CD4-positive, CD25-positive, alpha-beta regulatory T cell (primary cell): Measurements from ENCODE around the gene DUSP8. TPM values are rescaled to one million over a fixed set of nuclear protein-coding genes. Genes with fewer than 3 reads are reported as not detected.
"Not testable (repeated sequence)": the region's sequence is repeated elsewhere in the genome, so short reads cannot be mapped to it uniquely, and the experiment has no call there.

Experiments
- ATAC-seq, 2 donors: fragments of 150-1000 bp; cut with Tn5 transposase; one replicate each; pipeline ENCODE4 v1.10.0; 2021; ENCODE audit warnings: low read depth in 2 of 2, moderate number of reproducible peaks in 2 of 2, moderate library complexity in 1 of 2
- DNase-seq, 3 donors: peaks; one replicate each; pipeline versions ENCODE4 v3.0.0 to v3.0.0-alpha.2; 2012 to 2022; ENCODE audit warnings: mixed read lengths in 1 of 3
- H3K27ac ChIP-seq: one replicate; pipeline ENCODE4 v1.7.0; 2013; ENCODE audit warnings: mild to moderate bottlenecking, low read length; ENCODE audit not compliant: insufficient read depth, poor library complexity, severe bottlenecking
- H3K27me3 ChIP-seq: one replicate; pipeline ENCODE4 v1.7.0; 2013; ENCODE audit warnings: low read length; ENCODE audit not compliant: control insufficient read depth, insufficient read depth
- H3K36me3 ChIP-seq: one replicate; pipeline ENCODE4 v1.7.0; 2013; ENCODE audit warnings: mild to moderate bottlenecking, low read length, moderate library complexity; ENCODE audit not compliant: control insufficient read depth, insufficient read depth
- H3K4me1 ChIP-seq: 2 replicates; pipeline ENCODE4 v1.7.0; 2013; ENCODE audit warnings: mild to moderate bottlenecking, low read length; ENCODE audit not compliant: insufficient read depth, control insufficient read depth, poor library complexity, severe bottlenecking
- H3K4me3 ChIP-seq: one replicate; pipeline ENCODE4 v1.7.0; 2013; ENCODE audit warnings: low read depth, mild to moderate bottlenecking, low read length, moderate library complexity
- H3K9me3 ChIP-seq, 2 experiments: 1 replicate in 1 of 2; 2 replicates in 1 of 2; pipeline ENCODE4 v1.7.0; 2013; ENCODE audit warnings: low read length in 2 of 2, mild to moderate bottlenecking in 1 of 2, moderate library complexity in 1 of 2; ENCODE audit not compliant: control insufficient read depth in 2 of 2
- H3K27ac Mint-ChIP-seq, 3 donors: one replicate each; pipeline ENCODE4 v1.8.0; 2020 to 2022; ENCODE audit warnings: mild to moderate bottlenecking in 3 of 3, mixed read lengths in 3 of 3, moderate library complexity in 2 of 3
- H3K27me3 Mint-ChIP-seq: one replicate; pipeline ENCODE4 v1.8.0; 2022; ENCODE audit warnings: mild to moderate bottlenecking, mixed read lengths
- H3K36me3 Mint-ChIP-seq: one replicate; pipeline ENCODE4 v1.8.0; 2020; ENCODE audit warnings: mixed read lengths
- H3K4me1 Mint-ChIP-seq, 4 donors: one replicate each; pipeline ENCODE4 v1.8.0; 2020 to 2022; ENCODE audit warnings: mixed read lengths in 4 of 4, mild to moderate bottlenecking in 1 of 4
- H3K4me3 Mint-ChIP-seq, 4 donors: one replicate each; pipeline ENCODE4 v1.8.0; 2020 to 2022; ENCODE audit warnings: mild to moderate bottlenecking in 4 of 4, mixed read lengths in 4 of 4, moderate library complexity in 3 of 4
- H3K9me3 Mint-ChIP-seq, 7 donors: one replicate each; pipeline ENCODE4 v1.8.0; 2020 to 2022; ENCODE audit warnings: mixed read lengths in 7 of 7, mild to moderate bottlenecking in 3 of 7, moderate library complexity in 2 of 7
- polyA plus RNA-seq, 4 donors: library from polyadenylated mRNA; unstranded; fragments of 300-500 nt; fragmentation: Illumina TruSeq; gene quantifications; one replicate each; pipeline ENCODE4 v1.2.3, GENCODE V29; 2021
- total RNA-seq: library from RNA; stranded (reverse); gene quantifications from one replicate; pipeline ENCODE4 v1.2.3, GENCODE V29; 2022

The DUSP8 gene
- total and polyA plus RNA-seq, 5 donors from 2014 or later = 0.05 to 71.7 (median 0.08) TPM

DNA sequence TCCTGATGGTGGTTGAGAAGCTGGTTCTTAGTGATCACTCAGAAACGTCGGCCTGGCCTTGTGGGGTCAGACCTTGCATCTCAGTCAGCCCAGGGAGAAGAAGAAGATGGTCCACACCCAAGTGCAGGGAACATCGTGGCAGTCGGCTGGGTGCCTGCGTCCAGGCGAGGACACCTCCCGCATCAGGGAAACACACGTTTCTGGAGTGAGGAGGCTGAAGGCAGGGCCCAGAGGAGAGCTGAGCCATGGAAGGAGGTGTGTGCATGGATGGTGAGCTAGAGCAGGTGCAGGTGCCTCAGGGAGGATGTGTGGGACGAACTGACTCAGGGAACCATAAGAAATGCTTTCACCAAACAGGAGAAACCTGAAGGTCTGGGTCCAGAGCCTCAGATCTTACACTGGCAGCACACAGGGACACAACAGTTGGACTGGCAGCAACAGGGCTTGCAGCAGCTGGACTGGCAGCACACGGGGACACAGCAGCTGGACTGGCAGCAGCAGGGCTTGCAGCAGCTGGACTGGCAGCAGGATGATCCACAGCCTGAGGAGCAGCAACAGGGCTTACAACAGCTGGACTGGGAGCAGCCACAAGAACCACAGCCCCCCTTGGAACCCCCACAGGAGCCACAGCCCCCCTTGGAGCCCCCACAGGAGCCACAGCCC, 25.4 kb upstream of the DUSP8 start:
- Histone ChIP-seq H3K4me1 (no peaks in the 10 kb centered on the region), H3K4me3 (no peak overlapping the region), H3K27ac (no peak overlapping the region), H3K9me3 (no peaks in the 10 kb centered on the region), H3K27me3 (peaks cover 8% of the 10 kb centered on the region), H3K36me3 (no peaks in the 10 kb centered on the region)
- Mint-ChIP-seq H3K4me1 (peaks cover 0 to 28% (median 5%) of the 10 kb centered on the region in 4 donors), H3K4me3 (no peak overlapping the region), H3K27me3 (peaks cover 25% of the 10 kb centered on the region), H3K36me3 (peaks cover 3% of the 10 kb centered on the region), H3K27ac (no peak overlapping the region), H3K9me3 (peaks cover 0 to 3% (median 0%) of the 10 kb centered on the region in 7 donors)
- no peak for DNase-seq
- no peak for ATAC-seq

DNA sequence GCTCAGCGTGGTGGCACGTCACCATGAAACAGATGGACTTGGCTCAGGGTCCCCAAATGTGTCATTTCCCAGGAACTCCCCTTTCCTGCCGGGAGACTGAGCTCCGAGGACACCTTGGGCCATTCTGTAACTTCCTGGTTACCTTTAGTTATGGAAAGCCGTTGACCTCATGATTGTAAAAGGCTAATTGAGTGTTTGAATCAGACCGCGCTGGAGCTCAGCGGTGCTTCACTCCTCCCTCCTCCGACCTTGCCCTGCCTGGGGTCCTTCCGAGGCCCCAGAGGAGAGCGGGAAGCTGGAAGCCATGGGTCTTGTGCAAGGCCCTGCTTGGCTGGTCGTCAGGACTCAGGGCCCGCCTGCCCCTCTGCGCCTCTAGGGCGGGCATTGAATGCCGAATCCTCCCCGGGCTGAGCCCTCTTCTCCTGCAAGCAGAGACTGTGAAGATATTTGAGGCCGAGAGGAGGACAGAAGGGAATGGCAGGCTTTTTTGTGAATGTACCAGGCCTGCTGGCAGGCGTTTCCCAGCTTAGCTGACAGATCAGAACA, 24.6 kb upstream of the DUSP8 start:
- ATAC-seq, H3K36me3 Mint-ChIP-seq, H3K4me3 ChIP-seq, H3K9me3 ChIP-seq, H3K36me3 ChIP-seq, H3K27me3 ChIP-seq, H3K9me3 Mint-ChIP-seq, H3K4me3 Mint-ChIP-seq, H3K27ac Mint-ChIP-seq, H3K27ac ChIP-seq, DNase-seq, H3K4me1 ChIP-seq: not testable (repeated sequence)
- H3K27me3 Mint-ChIP-seq = peaks cover 31% of the 10 kb centered on the region
- peaks cover 0 to 29% (median 5%) of the 10 kb centered on the region in 4 donors for H3K4me1 Mint-ChIP-seq

DNA sequence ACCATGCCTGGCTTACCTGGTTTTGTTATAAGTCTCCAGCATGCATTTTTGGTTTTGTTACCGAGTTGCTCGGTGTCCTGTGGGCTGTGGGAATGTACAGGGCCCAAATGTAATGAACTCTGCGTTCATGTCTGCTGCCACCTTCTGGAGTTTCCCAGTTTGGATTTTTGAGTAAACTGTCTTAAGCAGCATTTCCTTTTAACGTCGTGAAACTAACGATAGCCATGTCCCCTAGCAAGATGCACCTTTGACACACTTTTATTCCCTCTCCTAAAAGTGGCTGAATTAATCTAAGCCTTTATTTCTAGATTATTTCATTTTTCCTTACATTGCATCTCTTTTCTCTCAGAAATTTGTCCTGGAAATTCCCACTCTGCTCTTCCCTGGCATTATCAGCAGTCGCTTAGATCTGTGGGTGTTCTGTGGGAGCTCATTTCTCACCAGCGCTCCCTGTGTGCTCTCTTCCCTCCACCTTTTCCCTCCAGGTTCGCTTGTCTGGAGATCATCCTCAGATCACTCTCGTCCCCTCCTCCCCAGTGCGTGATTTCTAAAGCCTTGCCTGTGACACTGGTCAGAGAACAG, 24.0 kb upstream of the DUSP8 start:
- H3K27ac ChIP-seq, H3K27me3 ChIP-seq, H3K4me3 Mint-ChIP-seq, H3K4me3 ChIP-seq, H3K9me3 Mint-ChIP-seq, H3K36me3 Mint-ChIP-seq, H3K36me3 ChIP-seq, H3K4me1 ChIP-seq, ATAC-seq, H3K9me3 ChIP-seq, DNase-seq: not testable (repeated sequence)
- peaks cover 0 to 29% (median 5%) of the 10 kb centered on the region in 4 donors for H3K4me1 Mint-ChIP-seq
- peak overlapping the region in 1 of 3 donors; percentile 55 for H3K27ac Mint-ChIP-seq
- H3K27me3 Mint-ChIP-seq = peaks cover 29% of the 10 kb centered on the region

DNA sequence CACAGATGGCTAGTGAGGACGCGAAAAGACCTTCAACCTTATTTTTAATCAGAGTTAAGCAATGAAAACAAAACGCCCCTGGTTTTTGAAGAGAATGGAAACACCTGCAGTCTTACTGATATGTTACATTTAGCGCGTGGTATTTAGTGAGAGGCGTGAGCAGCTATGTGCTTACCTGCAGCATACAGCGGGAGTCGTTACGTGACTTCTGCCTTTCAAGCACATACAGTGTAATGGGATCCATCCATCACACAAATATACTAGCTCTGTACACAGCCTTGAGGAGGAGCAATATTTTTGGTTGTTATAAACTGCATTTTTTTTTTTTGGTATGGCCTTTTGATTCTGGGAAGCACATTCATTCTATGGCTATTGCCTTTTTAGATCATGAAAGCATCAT, 20.6 kb upstream of the DUSP8 start:
- H3K36me3 Mint-ChIP-seq = peaks cover 3% of the 10 kb centered on the region
- peaks cover 6 to 46% (median 13%) of the 10 kb centered on the region in 4 donors for H3K4me1 Mint-ChIP-seq
- H3K27me3 Mint-ChIP-seq = peaks cover 35% of the 10 kb centered on the region

DNA sequence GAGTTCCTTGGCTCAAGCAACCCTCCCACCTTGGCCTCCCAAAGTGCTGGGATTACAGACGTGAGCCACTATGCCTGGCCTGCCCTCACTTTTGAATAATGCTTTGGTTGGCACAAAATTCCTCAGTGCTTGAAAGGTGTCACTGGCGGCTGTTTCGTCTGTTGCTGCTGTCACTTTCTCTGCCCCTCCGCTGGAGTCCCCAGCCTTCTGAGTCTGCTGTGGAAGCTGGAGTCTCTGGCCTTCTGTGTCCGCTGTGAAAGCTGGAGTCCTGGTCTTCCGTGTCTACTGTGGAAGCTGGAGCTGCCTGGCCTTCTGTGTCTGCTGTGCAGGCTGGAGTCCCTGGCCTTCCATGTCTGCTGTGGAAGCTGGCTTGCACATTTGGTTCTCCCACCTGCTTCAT, 17.9 kb upstream of the DUSP8 start:
- Histone ChIP-seq H3K27ac (peak overlapping the region; percentile 5), H3K27me3 (no peaks in the 10 kb centered on the region), H3K4me1 (peaks cover 24% of the 10 kb centered on the region), H3K4me3 (no peak overlapping the region), H3K9me3 (no peaks in the 10 kb centered on the region), H3K36me3 (no peaks in the 10 kb centered on the region)
- Mint-ChIP-seq H3K27ac (peak overlapping the region in 1 of 3 donors; percentile 15), H3K4me3 (peak overlapping the region in 2 of 4 donors; percentile 52 to 54), H3K36me3 (peaks cover 3% of the 10 kb centered on the region), H3K4me1 (peaks cover 6 to 45% (median 14%) of the 10 kb centered on the region in 4 donors), H3K27me3 (peaks cover 22% of the 10 kb centered on the region), H3K9me3 (peaks cover 0 to 5% (median 0%) of the 10 kb centered on the region in 7 donors)
- ATAC-seq (no peak), DNase-seq (no peak)

More for the DNA sequence above, 20.6 kb upstream of the DUSP8 start:
- DNase-seq (no peak), ATAC-seq (no peak)
- peaks cover 21% of the 10 kb centered on the region for H3K4me1 ChIP-seq
- no peak overlapping the region for H3K4me3 ChIP-seq
- Mint-ChIP-seq H3K4me3 (no peak overlapping the region), H3K27ac (no peak overlapping the region), H3K9me3 (peaks cover 0 to 5% (median 0%) of the 10 kb centered on the region in 7 donors)
- H3K9me3 ChIP-seq = no peaks in the 10 kb centered on the region
- H3K27me3 ChIP-seq = no peaks in the 10 kb centered on the region
- no peaks in the 10 kb centered on the region for H3K36me3 ChIP-seq
- no peak overlapping the region for H3K27ac ChIP-seq

DNA sequence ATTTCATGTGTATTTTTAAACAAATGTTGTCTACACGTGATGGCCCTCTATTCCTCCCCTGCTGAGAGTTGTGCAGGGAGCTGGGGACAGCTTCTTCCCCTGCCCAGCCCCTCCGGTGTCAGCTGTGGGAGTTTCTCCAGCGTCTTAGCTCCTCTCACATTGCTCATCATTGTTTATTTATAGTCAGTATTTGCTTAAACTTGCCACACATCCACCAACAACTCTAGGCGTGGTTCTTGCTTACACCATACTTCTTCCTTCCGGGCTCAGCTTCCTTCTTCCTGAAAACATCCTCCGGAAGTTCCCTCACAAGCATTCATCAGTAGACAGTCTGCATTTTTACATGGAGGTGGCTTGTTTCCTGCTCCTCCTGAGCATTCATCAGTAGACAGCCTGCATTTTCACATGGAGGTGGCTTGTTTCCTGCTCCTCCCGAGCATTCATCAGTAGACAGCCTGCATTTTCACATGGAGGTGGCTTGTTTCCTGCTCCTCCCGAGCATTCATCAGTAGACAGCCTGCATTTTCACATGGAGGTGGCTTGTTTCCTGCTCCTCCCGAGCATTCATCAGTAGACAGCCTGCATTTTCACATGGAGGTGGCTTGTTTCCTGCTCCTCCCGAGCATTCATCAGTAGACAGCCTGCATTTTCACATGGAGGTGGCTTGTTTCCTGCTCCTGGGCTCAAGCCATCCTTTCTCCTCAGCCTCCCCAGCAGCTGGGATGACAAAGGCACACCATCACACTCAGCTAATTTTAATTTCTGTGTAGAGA, 17.3 kb upstream of the DUSP8 start:
- Mint-ChIP-seq H3K27me3 (peaks cover 18% of the 10 kb centered on the region), H3K4me1 (peaks cover 6 to 42% (median 14%) of the 10 kb centered on the region in 4 donors), H3K27ac (peak overlapping the region; percentile 80 to 97 (median 84)), H3K4me3 (peak overlapping the region; percentile 70 to 90 (median 80))
- not testable (repeated sequence) for H3K27me3 ChIP-seq, H3K9me3 Mint-ChIP-seq, H3K36me3 Mint-ChIP-seq, H3K36me3 ChIP-seq, H3K9me3 ChIP-seq
- peak overlapping the region; percentile 38 for H3K27ac ChIP-seq
- H3K4me1 ChIP-seq = peaks cover 30% of the 10 kb centered on the region
- peak overlapping the region; percentile 57 for H3K4me3 ChIP-seq
- ATAC-seq (peak; percentile 50 to 89), DNase-seq (peak in 2 of 3 donors; percentile 38 to 79)

DNA sequence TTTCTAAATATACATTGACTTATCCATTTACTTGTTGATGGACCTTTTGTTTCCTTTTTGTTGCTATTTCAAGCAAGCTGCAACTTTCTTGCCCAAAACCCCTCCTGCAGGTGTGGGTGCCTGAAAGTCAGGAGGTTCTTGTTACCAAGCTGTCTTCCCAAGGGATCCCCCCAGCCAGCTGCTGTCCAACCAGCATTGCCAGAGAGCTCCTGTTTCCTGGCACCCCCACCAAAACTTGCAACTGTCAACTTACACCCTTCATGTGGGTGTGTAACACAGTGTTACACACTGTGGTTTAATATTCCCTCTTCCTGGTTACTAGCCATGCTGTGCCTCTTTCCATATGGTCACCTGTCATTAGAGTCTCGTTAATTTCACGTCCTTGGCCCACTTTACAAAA, 14.6 kb upstream of the DUSP8 start:
- Histone ChIP-seq H3K27ac (no peak overlapping the region), H3K36me3 (no peaks in the 10 kb centered on the region), H3K9me3 (no peaks in the 10 kb centered on the region), H3K4me1 (peaks cover 35% of the 10 kb centered on the region), H3K27me3 (no peaks in the 10 kb centered on the region), H3K4me3 (no peak overlapping the region)
- Mint-ChIP-seq H3K27me3 (peaks cover 8% of the 10 kb centered on the region), H3K27ac (peak overlapping the region in 2 of 3 donors; percentile 60 to 70), H3K4me3 (peak overlapping the region in 1 of 4 donors; percentile 38), H3K36me3 (no peaks in the 10 kb centered on the region), H3K4me1 (peaks cover 6 to 47% (median 10%) of the 10 kb centered on the region in 4 donors), H3K9me3 (peaks cover 0 to 5% (median 0%) of the 10 kb centered on the region in 7 donors)
- ATAC-seq (no peak), DNase-seq (no peak)
